Fibroblast of skin of right biceps (primary cell): ENCODE results near the gene NLRP9.

Source experiments
- DNase-seq: peaks from one replicate; pipeline ENCODE4 v3.0.0-alpha.2; 2013

NLRP9 gene

DNA sequence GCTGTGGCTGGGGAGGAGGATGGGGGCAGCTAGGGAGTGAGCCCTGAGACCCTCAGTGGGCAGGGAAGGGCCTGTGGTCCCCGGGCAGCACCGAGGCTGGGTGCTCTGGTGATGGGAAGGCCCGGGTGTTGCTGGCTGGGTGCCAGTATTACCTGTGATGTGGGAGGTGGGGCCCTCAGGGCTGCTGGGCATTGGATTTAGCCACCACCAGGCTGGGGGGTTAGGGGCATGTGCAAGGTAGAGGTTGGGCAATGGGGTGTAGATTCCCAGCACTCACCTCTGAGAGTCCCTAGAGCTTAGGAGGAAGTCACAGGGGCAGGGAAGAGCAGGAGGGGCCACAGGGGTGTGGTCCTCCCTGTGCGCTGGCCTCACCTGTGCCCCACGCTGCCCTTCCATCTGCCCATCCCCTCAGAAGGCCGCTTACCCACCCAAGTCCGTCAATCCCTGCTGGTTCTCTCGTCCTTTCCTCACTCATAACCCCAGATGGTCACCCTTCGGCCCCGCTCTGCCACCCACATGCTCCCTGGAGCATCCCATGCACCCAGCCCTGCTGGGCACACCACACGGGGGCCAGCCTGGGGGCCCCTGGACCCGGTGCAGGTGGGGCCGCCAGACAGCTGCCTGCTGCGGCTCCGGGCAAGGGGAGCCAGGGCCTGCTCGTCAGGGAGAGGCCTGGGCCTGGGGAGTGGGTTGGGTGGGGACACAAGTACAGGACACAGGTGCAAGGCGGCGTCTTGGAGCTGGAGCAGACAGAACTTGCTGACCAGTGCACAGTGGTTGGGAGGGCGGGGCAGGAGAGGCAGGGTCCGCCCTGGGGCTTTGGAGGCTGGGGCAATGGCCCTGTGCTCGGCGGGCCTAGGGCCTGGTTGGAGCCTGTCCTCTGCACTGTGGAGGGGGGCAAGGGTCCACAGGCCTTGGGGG, 50.7 kb downstream of the NLRP9 start:
- DNase-seq = no peak

GRCh38 chr19:55686311-55687050, 51.7 kb downstream of the NLRP9 start:
- DNase-seq = no peak

- no peak for DNase-seq
Measured at GRCh38 chr19:55685776-55686175, 52.4 kb downstream of the NLRP9 start.

DNA sequence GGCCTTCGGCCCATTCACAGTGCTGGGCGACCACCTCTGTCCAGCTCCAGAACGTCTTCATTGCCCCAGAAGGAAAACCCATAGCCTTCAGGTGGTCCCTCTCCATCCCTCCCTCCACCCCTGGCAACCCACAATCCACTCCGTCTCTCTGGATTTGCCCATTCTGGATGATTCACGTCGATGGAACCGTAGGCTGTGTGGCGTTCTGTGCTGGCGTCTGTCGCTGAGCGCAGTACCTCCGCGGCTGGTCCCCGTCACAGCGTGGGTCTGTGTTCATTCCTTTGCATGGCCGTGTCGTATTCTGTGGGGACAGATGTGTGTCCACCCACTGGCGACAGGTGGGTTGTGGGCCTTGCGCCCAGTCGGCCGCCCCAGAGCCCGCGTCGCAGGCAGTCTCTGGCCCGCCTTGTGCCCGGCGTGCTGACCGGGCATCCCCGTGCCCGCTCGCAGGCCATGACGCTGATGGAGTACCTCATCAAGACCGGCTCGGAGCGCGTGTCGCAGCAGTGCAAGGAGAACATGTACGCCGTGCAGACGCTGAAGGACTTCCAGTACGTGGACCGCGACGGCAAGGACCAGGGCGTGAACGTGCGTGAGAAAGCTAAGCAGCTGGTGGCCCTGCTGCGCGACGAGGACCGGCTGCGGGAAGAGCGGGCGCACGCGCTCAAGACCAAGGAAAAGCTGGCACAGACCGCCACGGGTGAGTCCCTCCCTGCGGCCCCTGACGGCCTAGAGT, 53.1 kb downstream of the NLRP9 start:
- DNase-seq = no peak

- DNase-seq = no peak
Measured at GRCh38 chr19:55683449-55684261, 54.5 kb downstream of the NLRP9 start.

GRCh38 chr19:55681131-55682092, 56.8 kb downstream of the NLRP9 start:
- no peak for DNase-seq

DNA sequence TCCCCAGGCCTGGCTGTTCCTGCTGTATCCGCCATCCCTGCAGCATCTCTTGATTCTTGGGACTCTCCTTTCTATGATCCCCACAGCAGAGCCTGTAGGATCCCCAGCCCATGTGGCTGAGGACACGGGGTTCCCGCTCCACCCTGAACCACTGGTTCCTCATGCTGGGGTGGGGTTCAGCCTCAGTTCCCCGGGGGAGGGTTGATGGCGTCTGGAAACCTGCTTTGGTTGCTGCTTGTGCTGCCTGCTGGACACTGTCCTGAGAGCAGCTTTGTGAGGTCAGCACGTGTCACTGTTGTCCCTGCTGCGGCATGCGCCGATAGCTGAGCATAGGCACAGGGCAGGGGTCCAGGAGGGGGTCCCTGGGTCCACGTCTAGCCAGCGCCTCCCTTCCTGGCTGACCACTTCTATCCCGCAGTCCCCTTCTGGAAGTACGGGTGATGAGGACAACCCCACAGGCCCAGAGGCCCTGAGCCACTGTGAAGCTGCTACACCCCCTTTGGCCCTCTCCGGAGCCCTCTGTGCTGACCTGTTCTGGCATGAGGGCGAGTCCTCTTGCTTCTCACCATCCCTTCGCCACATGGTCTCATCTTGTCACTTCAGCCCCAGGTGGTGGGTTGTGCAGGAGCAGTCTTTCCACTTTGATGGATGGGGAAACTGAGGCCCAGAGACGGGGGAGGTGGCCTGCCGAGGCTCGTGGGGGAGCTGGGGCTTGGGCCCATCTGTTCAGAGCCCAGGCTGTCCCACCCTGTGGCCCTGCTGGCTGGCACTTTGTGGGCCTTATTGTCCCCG, 57.7 kb downstream of the NLRP9 start:
- no peak for DNase-seq

DNA sequence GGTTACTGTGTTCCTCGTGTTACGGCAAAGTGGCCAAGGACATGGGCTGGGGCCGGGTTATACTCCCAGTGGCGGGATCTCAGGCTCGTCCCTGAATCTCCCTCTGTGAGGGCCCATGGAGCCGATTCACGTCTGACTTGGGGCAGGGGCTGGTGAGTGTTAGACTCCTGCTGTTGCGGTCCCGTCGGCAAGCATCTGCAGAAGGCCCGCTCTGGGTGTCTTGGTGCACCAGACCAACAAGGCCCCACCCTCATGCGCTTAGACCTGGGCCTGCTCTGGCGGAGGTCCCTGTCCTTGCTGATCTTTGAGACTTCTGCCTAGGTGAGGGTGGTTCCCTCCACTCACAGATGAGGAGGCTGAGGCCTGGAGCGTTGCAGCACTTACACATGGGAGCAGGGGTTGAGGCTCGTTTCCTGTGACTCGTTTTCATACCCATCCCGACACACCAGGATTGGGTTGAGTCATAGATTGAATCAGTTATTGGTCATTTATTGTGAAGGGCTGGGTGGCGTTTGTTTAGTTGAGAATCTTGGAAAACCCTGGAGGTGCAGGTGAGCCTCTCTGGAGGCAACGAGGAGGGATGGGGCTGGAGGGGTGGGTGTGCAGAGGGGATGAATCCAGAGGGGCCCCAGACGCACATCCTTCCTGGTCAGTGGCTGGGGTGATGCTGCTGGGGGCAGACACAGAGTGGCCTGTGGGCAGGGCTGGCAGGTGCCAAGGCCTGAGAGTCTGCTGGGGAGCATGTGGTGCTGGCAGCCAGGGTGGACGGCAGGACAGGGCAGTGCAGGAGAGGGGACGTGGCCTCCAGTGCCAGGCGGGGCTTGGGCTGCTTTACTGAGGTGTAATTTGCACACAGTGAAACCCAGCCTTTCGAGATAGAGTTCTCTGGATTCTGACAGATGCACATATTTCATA, 58.6 kb downstream of the NLRP9 start:
- peak; percentile 32 for DNase-seq

- no peak for DNase-seq
Measured at GRCh38 chr19:55678121-55678671, 60.0 kb downstream of the NLRP9 start.

DNA sequence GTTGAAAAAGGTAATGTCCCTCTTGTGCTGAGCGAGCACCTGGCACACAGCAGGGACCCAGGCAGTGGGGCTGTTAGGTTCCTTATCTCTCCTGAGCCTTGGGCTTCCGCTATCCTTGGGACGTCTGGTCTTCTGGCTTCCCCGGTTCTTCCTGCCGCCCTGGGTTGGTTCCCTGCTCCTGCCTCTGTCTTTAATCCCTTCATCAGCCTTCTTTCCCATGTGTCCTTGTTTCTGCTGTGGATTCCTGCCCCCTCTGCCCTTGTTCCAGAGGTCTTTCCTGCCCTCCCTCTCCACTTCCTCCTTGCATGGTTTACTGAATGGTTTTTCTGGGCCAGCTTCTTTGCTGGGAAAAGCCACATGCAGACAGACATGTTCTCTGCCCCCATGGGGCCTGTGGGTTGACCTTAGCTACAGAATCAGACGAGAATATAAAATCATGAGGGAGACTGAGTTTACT, 60.6 kb downstream of the NLRP9 start:
- DNase-seq = no peak

DNA sequence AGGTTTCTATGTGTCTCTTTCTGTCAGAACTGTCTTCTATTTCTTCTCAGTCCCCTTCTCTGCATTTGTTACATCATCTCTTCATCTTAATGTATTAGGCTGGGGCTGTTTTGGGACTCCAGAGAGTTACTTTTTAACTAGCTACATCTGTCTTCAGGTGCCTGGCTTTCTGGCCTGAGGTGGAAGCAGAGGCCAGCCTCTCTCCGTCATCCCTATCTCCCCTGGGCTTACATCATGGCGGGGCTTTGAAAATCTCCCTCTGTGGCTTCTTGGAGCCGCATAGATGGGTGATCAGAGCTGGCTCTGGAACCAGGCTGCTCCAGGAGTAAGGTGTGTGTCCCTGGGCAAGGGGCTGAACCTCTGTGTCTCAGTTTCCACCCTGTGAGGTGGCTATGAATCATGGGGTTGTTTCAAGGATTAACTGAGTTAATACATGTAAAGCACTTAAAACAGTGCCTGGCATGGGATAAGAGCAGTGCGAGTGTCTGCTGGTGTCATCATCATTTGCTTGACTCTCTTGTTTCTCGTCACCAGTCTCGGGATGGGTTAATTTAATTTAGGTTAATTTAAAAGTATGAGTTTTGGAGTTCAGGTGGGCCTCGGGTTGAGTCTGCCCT, 61.2 kb downstream of the NLRP9 start:
- no peak for DNase-seq

GRCh38 chr19:55676383-55676782, 61.8 kb downstream of the NLRP9 start:
- no peak for DNase-seq

DNA sequence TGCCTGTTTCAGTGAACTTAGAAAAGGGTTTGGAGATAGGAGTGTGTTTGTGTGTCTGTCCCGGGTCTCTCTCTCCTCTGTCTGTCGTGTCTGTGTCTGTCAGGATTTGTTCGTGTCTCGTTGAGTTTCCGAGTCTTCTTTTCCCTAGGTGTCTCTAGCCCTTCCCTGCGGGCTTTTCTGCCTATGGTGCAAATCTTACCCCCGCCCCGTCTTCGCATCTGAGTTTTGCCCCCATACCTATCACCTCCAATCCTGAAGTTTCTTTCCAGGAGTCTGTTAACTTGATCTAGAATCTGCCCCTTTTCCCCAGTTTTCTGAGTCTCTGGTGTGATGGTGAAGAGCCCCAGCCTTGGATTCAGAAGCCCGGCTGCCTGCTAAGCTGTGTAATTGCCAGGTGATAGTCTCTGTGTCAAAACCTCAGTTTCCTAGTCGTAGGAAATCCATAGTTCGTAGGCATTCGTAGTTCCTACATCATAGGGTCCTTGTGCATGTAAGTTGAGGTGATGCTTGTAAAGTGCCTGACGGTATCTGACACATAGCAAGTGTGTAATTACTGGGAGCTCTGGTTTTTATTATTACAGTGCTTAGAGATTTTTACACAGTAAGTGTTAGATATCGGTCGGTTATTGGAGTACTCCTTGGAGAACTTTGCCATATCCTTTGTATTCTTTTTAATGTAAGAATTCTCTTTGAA, 62.4 kb downstream of the NLRP9 start:
- DNase-seq = no peak

- DNase-seq = peak; percentile 97
Measured at GRCh38 chr19:55674841-55675660, 63.2 kb downstream of the NLRP9 start, which contains the start of gene EPN1. Gene EPN1, plus strand, starts transcription at chr19:55675226. Its CDS starts 3,402 bp downstream, at chr19:55678628.

- no peak for DNase-seq
Measured at GRCh38 chr19:55674459-55674840, 63.8 kb downstream of the NLRP9 start.

DNA sequence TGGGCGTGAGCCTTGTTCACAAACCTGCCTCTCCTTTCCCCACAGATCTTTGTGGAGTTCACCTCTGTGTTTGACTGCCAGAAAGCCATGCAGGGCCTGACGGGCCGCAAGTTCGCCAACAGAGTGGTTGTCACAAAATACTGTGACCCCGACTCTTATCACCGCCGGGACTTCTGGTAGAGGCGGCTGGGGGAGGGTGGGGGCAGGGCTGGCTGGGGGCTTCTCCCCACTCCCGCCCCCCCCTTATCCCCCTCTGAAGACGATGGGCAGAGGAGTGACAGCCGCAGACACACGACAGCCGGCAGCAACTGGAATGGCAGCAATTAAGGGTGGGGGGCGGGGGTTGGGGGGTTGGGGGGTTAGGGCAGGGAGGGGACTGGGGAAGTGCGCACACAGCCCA, 64.3 kb downstream of the NLRP9 start:
- DNase-seq = no peak

GRCh38 chr19:55673465-55673864, 64.7 kb downstream of the NLRP9 start:
- no peak for DNase-seq
